Calu3 (cell line): Measurements from ENCODE around the gene LAMA5. TPM values are rescaled to one million over a fixed set of nuclear protein-coding genes. Genes with fewer than 3 reads are reported as not detected.

Experiments
- BruUV-seq: library from RNA; stranded (reverse); fragments of 400-500 nt; replicated peaks from 2 replicates; lab custom pipeline; 2021; lab: Mats Ljungman, UMichigan
- CTCF ChIA-PET: fragments of 300-600 bp; sonication (Branson Sonifier 250); formaldehyde crosslinking; loops from one replicate; lab custom pipeline; 2022; ENCODE audit warnings: antibody characterized with exemption; lab: Charles Lee
- DNase-seq: peaks from one replicate; pipeline ENCODE4 v3.0.0; 2022
- H3K27ac Mint-ChIP-seq: one replicate; pipeline ENCODE4 v1.8.0; 2022; ENCODE audit warnings: mixed read lengths; ENCODE audit not compliant: unreplicated experiment
- H3K27me3 Mint-ChIP-seq: one replicate; pipeline ENCODE4 v1.8.0; 2022; ENCODE audit warnings: mixed read lengths; ENCODE audit not compliant: unreplicated experiment
- H3K36me3 Mint-ChIP-seq: one replicate; pipeline ENCODE4 v1.8.0; 2022; ENCODE audit warnings: mild to moderate bottlenecking, moderate library complexity, mixed read lengths; ENCODE audit not compliant: insufficient read depth, unreplicated experiment
- H3K4me1 Mint-ChIP-seq: one replicate; pipeline ENCODE4 v1.8.0; 2022; ENCODE audit warnings: mild to moderate bottlenecking, low read depth, mixed read lengths; ENCODE audit not compliant: unreplicated experiment
- H3K4me3 Mint-ChIP-seq: one replicate; pipeline ENCODE4 v1.8.0; 2022; ENCODE audit warnings: mild to moderate bottlenecking, low read depth, moderate library complexity, mixed read lengths; ENCODE audit not compliant: unreplicated experiment
- H3K9me3 Mint-ChIP-seq: one replicate; pipeline ENCODE4 v1.8.0; 2022; ENCODE audit warnings: low read depth, mixed read lengths; ENCODE audit not compliant: unreplicated experiment
- CTCF ChIP-seq: fragments of 200-600 bp; IDR thresholded peaks from one replicate; pipeline ENCODE4 v1.8.0; 2022; ENCODE audit warnings: antibody characterized with exemption; ENCODE audit not compliant: unreplicated experiment
- intact Hi-C: fragments of 100-400 bp; cut with micrococcal nuclease; formaldehyde crosslinking; loops from one replicate; pipeline ENCODE4 v1.10.0; 2022; ENCODE audit not compliant: unreplicated experiment
- total RNA-seq: library from RNA; stranded (reverse); gene quantifications from 2 replicates; pipeline ENCODE4 v1.2.3, GENCODE V29; 2022

The LAMA5 gene
- total RNA-seq, 1 experiment from 2014 or later: 763 TPM

- no peaks in the 10 kb centered on the region for H3K27me3 Mint-ChIP-seq
- CTCF ChIA-PET: no interaction called here
- H3K27ac Mint-ChIP-seq: peak overlapping the region; percentile 81
- intact Hi-C loops: no loop called here
- TF ChIP-seq CTCF: no peak
- no TSS peak for BruUV-seq
- no peak overlapping the region for H3K4me3 Mint-ChIP-seq
- H3K4me1 Mint-ChIP-seq: no peaks in the 10 kb centered on the region
- H3K9me3 Mint-ChIP-seq: no peaks in the 10 kb centered on the region
- DNase-seq: no peak
- H3K36me3 Mint-ChIP-seq: peaks cover 98% of the 10 kb centered on the region
Observed at GRCh38 chr20:62321975-62322374, 45.1 kb downstream of the LAMA5 start.

- BruUV-seq: no TSS peak
- intact Hi-C loops: no loop called here
- no peaks in the 10 kb centered on the region for H3K9me3 Mint-ChIP-seq
- TF ChIP-seq CTCF: no peak
- H3K4me1 Mint-ChIP-seq: no peaks in the 10 kb centered on the region
- H3K36me3 Mint-ChIP-seq: peaks cover 98% of the 10 kb centered on the region
- no peak overlapping the region for H3K4me3 Mint-ChIP-seq
- DNase-seq: peak; percentile 56
- no peaks in the 10 kb centered on the region for H3K27me3 Mint-ChIP-seq
- CTCF ChIA-PET: no interaction called here
- peak overlapping the region; percentile 81 for H3K27ac Mint-ChIP-seq
Observed at GRCh38 chr20:62321521-62321948, 45.6 kb downstream of the LAMA5 start.

GRCh38 chr20:62320581-62321354, 46.3 kb downstream of the LAMA5 start:
- no peaks in the 10 kb centered on the region for H3K27me3 Mint-ChIP-seq
- no peaks in the 10 kb centered on the region for H3K4me1 Mint-ChIP-seq
- no peak for TF ChIP-seq CTCF
- H3K36me3 Mint-ChIP-seq: peaks cover 98% of the 10 kb centered on the region
- peak; percentile 69 for DNase-seq
- CTCF ChIA-PET: interaction anchor here (1.5 kb wide), 1 partner anchor 19 kb away, joined by 4 read pairs; no protein-coding TSS in a partner anchor
- intact Hi-C loops: no loop called here
- H3K27ac Mint-ChIP-seq: peak overlapping the region; percentile 28
- H3K9me3 Mint-ChIP-seq: no peaks in the 10 kb centered on the region
- BruUV-seq: no TSS peak
- H3K4me3 Mint-ChIP-seq: no peak overlapping the region

GRCh38 chr20:62319346-62319909, 47.7 kb downstream of the LAMA5 start:
- H3K4me3 Mint-ChIP-seq: no peak overlapping the region
- peak overlapping the region; percentile 4 for H3K27ac Mint-ChIP-seq
- H3K4me1 Mint-ChIP-seq: no peaks in the 10 kb centered on the region
- intact Hi-C loops: no loop called here
- TF ChIP-seq CTCF: no peak
- H3K27me3 Mint-ChIP-seq: no peaks in the 10 kb centered on the region
- no peak for DNase-seq
- H3K36me3 Mint-ChIP-seq: peaks cover 98% of the 10 kb centered on the region
- no peaks in the 10 kb centered on the region for H3K9me3 Mint-ChIP-seq
- no TSS peak for BruUV-seq
- CTCF ChIA-PET: interaction anchor here (1.5 kb wide), 1 partner anchor 17 kb away, joined by 4 read pairs; no protein-coding TSS in a partner anchor
